Measurements from ENCODE around the gene TMEM235. TPM values are rescaled to one million over a fixed set of nuclear protein-coding genes. Genes with fewer than 3 reads are reported as not detected.

TMEM235 gene
- total and polyA plus RNA-seq, 9 of the 15 experiments (the other 6 are each of a cell fraction or from before 2014, with no cell fraction given) = not detected

- peak; percentile 92 for TF ChIP-seq THRB (CRISPR knock-in tag; conservative IDR thresholded peaks at IDR 0.05)
- peak; percentile 20; the same call in 1 of the 2 replicates for TF ChIP-seq TCF3 (CRISPR knock-in tag; IDR thresholded peaks at IDR 0.05)
- TF ChIP-seq CLOCK (CRISPR knock-in tag; IDR thresholded peaks at IDR 0.05; ENCODE audit: borderline replicate concordance) = no peak
- peak; percentile 96 for TF ChIP-seq MCM3 (IDR thresholded peaks at IDR 0.05)
- TF ChIP-seq TOE1 (IDR thresholded peaks at IDR 0.05; ENCODE audit: borderline replicate concordance) = peak; percentile 92
- 0 out of 2 replicates have a peak, but pooled peaks have one; percentile 57 for TF ChIP-seq TOE1 (CRISPR knock-in tag; IDR thresholded peaks at IDR 0.05; ENCODE audit: borderline replicate concordance, low read depth)
- no peak; the same call in 1 of the 2 replicates for TF ChIP-seq ZFX (CRISPR knock-in tag; IDR thresholded peaks at IDR 0.05)
- TF ChIP-seq, protein P1, sequence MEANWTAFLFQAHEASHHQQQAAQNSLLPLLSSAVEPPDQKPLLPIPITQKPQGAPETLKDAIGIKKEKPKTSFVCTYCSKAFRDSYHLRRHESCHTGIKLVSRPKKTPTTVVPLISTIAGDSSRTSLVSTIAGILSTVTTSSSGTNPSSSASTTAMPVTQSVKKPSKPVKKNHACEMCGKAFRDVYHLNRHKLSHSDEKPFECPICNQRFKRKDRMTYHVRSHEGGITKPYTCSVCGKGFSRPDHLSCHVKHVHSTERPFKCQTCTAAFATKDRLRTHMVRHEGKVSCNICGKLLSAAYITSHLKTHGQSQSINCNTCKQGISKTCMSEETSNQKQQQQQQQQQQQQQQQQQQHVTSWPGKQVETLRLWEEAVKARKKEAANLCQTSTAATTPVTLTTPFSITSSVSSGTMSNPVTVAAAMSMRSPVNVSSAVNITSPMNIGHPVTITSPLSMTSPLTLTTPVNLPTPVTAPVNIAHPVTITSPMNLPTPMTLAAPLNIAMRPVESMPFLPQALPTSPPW (CRISPR knock-in tag; IDR thresholded peaks at IDR 0.05) = no peak; the same call in 1 of the 2 replicates
- TF ChIP-seq, protein P2, sequence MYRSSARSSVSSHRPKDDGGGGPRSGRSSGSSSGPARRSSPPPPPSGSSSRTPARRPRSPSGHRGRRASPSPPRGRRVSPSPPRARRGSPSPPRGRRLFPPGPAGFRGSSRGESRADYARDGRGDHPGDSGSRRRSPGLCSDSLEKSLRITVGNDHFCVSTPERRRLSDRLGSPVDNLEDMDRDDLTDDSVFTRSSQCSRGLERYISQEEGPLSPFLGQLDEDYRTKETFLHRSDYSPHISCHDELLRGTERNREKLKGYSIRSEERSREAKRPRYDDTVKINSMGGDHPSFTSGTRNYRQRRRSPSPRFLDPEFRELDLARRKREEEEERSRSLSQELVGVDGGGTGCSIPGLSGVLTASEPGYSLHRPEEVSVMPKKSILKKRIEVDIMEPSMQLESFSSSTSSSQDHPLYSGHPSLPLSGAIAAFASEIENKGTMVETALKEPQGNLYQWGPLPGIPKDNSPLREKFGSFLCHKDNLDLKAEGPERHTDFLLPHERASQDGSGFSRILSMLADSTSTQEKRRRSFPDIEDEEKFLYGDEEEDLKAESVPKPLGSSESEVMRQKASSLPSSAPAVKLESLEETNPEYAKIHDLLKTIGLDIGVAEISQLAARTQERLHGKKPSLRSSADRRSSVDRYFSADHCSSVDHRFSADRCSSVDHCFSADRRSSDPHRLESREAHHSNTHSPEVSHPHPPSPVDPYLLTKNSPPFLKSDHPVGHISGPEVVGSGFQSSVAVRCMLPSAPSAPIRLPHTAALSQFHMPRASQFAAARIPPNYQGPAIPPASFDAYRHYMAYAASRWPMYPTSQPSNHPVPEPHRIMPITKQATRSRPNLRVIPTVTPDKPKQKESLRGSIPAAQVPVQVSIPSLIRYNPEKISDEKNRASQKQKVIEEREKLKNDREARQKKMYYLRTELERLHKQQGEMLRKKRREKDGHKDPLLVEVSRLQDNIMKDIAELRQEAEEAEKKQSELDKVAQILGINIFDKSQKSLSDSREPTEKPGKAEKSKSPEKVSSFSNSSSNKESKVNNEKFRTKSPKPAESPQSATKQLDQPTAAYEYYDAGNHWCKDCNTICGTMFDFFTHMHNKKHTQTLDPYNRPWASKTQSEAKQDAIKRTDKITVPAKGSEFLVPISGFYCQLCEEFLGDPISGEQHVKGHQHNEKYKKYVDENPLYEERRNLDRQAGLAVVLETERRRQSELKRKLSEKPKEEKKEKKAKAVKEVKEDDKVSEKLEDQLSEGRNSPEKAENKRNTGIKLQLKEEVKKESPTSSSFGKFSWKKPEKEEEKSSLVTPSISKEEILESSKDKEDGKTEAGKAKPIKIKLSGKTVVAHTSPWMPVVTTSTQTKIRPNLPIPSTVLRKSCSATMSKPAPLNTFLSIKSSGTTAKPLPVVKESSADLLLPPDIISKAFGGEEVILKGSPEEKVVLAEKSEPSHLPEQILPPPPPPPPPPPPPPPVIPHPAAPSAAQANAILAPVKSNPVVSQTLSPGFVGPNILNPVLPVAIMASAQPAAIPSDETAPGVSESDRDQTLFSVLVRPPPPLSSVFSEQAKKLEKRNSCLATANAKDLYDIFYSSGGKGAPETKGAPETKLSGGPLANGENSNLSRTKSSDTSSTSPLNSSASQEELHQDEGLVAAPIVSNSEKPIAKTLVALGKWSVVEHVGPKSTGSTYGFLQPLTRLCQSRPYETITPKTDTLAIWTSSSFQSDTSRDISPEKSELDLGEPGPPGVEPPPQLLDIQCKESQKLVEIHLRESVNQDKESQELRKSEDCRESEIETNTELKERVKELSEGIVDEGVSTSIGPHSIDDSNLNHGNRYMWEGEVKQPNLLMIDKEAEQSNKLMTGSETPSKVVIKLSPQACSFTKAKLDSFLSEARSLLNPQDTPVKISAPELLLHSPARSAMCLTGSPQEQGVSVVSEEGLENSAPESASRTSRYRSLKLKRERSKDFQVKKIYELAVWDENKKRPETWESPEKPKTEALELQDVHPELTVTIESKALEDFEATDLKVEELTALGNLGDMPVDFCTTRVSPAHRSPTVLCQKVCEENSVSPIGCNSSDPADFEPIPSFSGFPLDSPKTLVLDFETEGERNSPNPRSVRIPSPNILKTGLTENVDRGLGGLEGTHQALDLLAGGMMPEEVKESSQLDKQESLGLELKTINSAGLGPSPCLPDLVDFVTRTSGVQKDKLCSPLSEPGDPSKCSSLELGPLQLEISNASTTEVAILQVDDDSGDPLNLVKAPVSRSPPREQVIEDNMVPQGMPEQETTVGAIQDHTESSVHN (IDR thresholded peaks at IDR 0.05; ENCODE audit: borderline replicate concordance in 1 of 2, low read depth in 1 of 2) = peak in 1 of 2 experiments; percentile 62; a peak in 1 of 4 replicates
- peak; percentile 28; the same call in 1 of the 2 replicates for TF ChIP-seq ESRRA (IDR thresholded peaks at IDR 0.05; ENCODE audit: borderline replicate concordance, low read depth)
- no peak for TF ChIP-seq ZNF507 (tag; conservative IDR thresholded peaks at IDR 0.05)
- no peak for TF ChIP-seq RUNX1 (IDR thresholded peaks at IDR 0.05; ENCODE audit: low read depth)
- peak; percentile 96 to 97; a peak in 3 of 4 replicates for TF ChIP-seq MCM7 (IDR thresholded peaks at IDR 0.05)
These were observed 58.5 kb downstream of the TMEM235 start (continued) for GRCh38 chr17:78289802-78290363.
